ENCODE data around the gene HTT.
A peak's percentile ranks its signal among the peaks of the same experiment; 100 is the strongest.
"Not testable (repeated sequence)": the region's sequence is repeated elsewhere in the genome, so short reads cannot be mapped to it uniquely, and the experiment has no call there.

HTT gene

GRCh38 chr4:3046162-3046561 is 28.3 kb upstream of the HTT start:
- DNase-seq (ENCODE audit: low read depth) = no peak

- DNase-seq (ENCODE audit: low read depth) = no peak
These were observed 27.9 kb upstream of the HTT start for GRCh38 chr4:3046623-3047022.

GRCh38 chr4:3047464-3048286 is 26.8 kb upstream of the HTT start:
- DNase-seq (ENCODE audit: low read depth) = peak; percentile 68

GRCh38 chr4:3051141-3051897 is 23.2 kb upstream of the HTT start:
- DNase-seq (ENCODE audit: low read depth) = not testable (repeated sequence)

DNA sequence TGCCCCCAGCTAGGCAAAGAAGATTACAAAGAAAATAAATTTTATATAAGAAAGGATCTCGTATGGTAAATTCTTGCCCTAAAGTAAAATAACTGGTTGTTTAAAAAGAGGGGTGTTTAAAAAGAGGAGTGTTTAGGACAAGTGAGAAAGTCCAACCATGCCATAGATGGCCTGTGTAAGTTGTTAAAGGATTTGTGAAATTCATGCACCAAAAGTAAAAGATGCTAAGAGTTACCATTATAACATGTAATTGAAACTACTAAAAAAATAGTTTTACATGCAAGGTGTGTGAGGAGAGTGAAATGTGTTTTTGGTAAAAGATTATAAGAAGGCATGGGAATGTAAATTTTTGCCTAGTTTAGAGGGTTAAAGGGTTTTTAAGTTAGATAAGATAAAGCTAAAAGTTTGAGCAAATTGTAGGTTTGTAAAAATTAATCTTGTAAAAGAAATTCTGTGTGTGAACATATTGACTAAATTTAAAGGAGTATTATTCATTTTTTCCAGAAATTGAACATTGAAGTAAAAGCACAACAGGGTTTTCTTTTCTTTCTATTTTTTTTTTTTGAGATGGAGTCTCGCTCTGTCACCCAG is 20.2 kb upstream of the HTT start:
- no peak for DNase-seq (ENCODE audit: low read depth)

DNA sequence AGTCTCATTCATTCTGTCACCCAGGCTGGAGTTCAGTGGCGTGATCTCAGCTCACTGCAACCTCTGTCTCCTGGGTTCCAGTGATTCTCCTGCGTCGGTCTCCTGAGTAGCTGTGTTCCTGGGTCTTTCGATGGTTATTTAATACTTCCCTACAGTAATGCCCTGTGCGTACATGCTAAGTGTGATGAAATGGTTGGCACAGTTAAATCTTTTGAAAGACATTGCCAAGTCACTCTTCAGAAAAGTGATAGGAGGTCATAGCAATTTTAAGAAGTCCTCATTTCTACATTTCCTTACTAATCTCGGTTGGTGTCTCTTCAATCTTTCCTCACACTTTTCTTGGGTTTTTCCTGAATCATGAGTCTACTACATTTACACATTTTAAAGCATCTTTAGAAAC is 14.5 kb upstream of the HTT start:
- DNase-seq (ENCODE audit: low read depth) = no peak

DNA sequence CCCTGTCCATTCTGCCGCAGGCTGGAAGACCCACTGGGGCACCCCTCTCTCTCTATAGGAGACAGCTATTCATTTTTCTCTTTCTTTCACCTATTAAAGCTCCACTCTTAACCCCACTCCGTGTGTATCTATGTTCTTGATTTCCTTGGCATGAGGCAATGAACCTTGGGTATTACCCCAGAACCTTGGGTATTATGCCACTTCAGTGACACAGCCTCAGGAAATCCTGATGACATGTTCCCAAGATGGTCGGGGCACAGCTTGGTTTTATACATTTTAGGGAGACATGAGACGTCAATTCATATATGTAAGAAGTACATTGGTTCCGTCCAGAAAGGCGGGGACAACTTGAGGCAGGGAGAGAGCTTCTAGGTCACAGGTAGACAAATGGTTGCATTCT is 13.5 kb upstream of the HTT start:
- no peak for DNase-seq (ENCODE audit: low read depth)

GRCh38 chr4:3062471-3062870 is 12.0 kb upstream of the HTT start:
- DNase-seq (ENCODE audit: low read depth) = no peak

DNA sequence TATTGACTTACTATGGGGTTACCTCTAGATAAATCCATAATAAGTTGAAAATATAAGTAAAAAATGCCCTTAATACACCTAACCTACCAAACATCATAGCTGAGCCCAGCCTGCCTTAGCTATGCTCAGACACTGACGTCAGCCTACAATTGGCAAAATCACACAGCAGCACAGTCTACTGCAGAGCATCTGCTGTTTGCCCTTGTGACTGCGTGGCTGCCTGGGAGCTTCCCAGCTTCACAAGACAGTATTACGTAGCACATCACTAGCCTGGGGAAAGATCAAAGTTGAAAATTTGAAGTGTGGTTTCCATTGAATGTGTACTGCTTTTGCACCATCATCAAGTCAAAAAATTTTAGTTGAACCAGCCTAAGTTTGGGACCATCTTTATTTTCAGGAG is 8.9 kb upstream of the HTT start:
- no peak for DNase-seq (ENCODE audit: low read depth)

GRCh38 chr4:3066836-3067400 is 7.6 kb upstream of the HTT start:
- DNase-seq (ENCODE audit: low read depth) = no peak

DNA sequence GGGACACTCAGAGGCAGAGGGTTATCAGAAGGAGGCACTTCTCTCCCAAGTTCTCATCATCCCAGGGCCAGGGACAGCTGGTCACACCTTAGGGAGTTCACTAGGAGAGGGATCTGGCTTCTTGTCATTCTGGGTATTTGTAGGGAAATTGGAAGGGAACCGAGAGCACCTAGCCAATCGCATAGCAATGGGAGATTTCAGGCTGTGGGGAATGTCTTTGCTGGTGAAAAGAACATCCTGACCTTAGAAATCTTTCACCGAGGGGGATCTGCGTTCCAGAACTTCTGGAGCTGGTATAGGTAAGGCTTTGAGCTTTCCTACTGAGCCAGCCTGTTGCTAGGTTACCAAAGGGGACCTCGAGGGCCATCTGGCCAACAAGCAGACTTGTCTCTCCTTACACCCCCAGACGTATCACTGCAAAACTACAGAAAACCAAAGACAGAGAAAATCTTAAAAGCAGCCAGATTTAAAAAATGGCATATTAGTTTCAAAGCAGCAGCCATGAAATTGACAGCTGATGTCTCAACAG is 6.9 kb upstream of the HTT start:
- no peak for DNase-seq (ENCODE audit: low read depth)

DNA sequence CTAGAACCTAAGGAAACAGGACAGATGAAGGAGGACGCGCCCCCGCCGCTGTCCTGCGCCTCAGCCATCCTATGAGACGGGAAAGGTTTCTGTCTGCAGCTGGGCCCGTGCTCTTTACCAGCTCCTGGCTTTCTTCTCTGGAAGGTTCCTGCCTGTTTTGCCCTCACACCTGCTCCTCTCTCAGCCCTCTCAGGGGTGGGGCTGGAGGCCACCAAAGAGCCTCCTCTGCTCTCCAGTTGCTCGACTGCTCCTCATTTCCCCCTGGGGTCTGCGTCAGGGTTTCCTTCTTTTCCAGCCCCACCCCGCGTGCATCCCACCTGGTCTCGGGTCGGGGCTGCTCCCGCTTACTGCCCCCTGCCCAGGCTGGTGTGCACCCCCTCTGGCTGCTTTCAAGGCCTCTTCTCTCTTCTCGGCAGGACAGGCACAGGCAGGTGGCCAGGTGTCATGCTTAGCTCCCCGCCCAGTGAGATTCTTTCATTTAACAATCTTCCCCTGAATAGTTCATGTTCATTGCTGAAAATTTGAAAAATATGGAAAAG is 4.8 kb upstream of the HTT start:
- no peak for DNase-seq (ENCODE audit: low read depth)

DNA sequence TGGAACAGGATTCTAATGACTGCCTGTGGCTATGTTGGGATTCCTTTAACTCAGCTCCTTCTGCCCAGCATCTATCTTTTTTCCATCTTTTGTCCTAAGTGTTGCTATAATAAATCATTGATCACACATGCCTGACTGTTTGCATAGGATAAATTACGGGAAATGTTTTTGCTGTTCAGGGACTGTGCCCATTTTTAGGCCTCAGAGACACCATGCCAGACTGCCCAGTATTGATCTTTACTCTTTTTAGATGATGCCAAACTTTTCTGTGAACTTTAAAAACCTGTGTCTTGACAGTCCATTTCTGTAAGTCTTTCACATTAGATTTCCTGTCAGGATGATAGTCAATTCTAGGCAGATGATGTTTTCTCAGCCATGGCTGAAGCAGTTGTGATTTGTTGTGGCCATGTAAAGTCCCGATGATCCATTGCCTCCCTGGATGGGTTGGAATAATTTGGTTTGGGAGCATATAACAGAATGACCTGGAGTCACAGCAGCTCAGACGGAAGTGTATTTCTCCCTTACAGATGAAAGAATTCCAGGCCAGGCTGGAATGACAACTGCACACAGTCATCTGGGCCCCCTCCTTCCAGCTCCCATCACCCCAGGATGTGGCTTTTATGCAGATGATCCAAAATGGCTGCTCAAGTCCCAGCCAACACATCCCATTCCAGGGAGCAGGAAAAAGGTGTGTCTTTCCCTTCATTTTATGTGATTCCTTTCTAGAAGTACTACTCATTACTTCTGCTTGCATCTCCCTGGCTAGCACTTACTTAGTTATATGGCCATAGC is 3.6 kb upstream of the HTT start:
- no peak for DNase-seq (ENCODE audit: low read depth)

DNA sequence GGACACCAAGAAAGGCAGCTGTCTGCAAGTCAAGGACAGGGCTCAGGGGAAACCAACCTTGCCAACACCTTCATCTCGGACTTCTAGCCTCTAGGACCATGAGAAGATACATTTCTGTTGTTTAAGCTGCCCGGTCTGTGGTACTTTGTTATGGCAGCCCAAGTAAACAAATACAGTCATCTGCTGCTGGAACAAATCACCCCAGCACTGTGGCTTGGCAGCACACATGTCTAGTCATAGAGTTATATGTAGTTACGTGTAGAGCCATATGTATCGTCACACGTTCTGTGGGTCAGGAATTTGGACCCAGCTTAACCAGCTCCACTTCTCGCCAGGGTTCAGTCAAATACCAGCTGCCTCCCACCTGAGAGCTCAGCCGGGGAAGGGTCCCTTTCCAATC is 2.7 kb upstream of the HTT start:
- DNase-seq (ENCODE audit: low read depth) = no peak

DNA sequence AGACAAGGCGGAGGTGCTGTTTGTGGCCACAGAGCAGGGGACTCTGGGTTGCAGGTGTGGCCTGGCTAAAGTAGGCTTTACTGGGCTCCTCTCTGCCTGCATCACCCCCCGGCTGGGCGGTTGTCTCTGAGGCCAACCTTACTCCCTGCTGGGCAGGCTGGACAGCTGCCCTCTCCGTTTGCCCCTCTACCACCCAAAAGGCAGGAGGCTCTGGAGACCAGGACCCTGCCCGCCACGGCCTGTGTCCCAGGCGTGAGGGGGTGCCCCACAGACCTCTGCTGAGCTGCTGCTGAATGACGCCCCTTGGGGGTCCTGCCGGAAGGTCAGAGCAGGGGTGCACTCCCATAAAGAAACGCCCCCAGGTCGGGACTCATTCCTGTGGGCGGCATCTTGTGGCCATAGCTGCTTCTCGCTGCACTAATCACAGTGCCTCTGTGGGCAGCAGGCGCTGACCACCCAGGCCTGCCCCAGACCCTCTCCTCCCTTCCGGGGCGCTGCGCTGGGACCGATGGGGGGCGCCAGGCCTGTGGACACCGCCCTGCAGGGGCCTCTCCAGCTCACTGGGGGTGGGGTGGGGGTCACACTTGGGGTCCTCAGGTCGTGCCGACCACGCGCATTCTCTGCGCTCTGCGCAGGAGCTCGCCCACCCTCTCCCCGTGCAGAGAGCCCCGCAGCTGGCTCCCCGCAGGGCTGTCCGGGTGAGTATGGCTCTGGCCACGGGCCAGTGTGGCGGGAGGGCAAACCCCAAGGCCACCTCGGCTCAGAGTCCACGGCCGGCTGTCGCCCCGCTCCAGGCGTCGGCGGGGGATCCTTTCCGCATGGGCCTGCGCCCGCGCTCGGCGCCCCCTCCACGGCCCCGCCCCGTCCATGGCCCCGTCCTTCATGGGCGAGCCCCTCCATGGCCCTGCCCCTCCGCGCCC is 1.1 kb upstream of the HTT start:
- no peak for DNase-seq (ENCODE audit: low read depth)

- DNase-seq (ENCODE audit: low read depth) = peak; percentile 35
These were observed 568 bp downstream of the HTT start for GRCh38 chr4:3074846-3075651.

- DNase-seq (ENCODE audit: low read depth) = no peak
These were observed 1.1 kb downstream of the HTT start for GRCh38 chr4:3075652-3075981.

DNA sequence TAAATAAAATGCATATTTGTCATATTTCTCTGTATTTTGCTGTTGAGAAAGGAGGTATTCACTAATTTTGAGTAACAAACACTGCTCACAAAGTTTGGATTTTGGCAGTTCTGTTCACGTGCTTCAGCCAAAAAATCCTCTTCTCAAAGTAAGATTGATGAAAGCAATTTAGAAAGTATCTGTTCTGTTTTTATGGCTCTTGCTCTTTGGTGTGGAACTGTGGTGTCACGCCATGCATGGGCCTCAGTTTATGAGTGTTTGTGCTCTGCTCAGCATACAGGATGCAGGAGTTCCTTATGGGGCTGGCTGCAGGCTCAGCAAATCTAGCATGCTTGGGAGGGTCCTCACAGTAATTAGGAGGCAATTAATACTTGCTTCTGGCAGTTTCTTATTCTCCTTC is 3.3 kb downstream of the HTT start:
- DNase-seq (ENCODE audit: low read depth) = no peak

- DNase-seq (ENCODE audit: low read depth) = no peak
These were observed 5.2 kb downstream of the HTT start for GRCh38 chr4:3079694-3080123.
